Erythroblast (primary cell): ENCODE measurements around the gene RNF144B.

Experiments
- GATA1 ChIP-seq: IDR thresholded peaks from 2 replicates; pipeline ENCODE4 v1.6.1; 2011; ENCODE audit warnings: low read depth, mild to moderate bottlenecking, control low read depth, low read length, moderate library complexity
- POLR2A ChIP-seq: IDR thresholded peaks from 2 replicates; pipeline ENCODE4 v1.6.1; 2011; ENCODE audit warnings: mild to moderate bottlenecking, low read length

DNA sequence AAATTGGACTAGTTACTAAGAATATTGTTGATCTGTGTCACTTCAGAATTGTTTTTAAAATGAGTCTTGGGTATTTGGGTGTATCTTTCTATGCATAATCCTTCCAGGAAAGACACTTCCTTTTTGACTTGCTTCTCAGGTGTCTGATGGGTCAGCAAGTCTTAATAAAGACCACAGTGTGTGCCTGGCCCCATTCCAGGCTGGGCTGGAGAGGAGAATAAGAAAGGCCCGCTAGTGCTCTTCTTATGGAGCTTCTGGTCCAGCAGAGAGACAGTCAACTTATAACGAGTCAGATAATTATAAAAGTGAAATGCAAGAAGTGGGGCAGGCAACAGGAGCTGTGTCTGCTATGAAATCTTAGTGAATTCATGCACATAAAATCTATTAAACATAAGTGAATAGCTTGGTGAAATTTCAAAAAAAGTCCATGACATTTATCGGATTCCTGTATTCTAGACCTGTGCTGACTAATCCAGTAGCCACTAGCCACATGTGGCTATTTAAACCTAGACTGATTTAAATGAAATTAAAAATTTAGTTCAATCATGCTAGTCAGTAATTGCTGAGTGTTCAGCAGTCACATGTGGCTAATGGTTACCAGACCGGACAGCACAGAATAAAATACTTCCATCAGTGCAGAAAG is 42.6 kb downstream of the RNF144B start:
- TF ChIP-seq POLR2A = no peak
- TF ChIP-seq GATA1 = no peak
